B cell (primary cell): ENCODE data around the gene SSC5D.

Source experiments
- CTCF ChIP-seq: fragments of 200-600 bp; IDR thresholded peaks from one replicate; pipeline ENCODE4 v1.8.0; 2022; ENCODE audit warnings: antibody characterized with exemption, mild to moderate bottlenecking
- EZH2 ChIP-seq: IDR thresholded peaks from 2 replicates; pipeline ENCODE4 v1.6.1; 2012; ENCODE audit warnings: borderline replicate concordance, low read depth, mild to moderate bottlenecking, moderate library complexity, low read length; ENCODE audit not compliant: insufficient read depth, poor library complexity, severe bottlenecking

GRCh38 chr19:55464662-55465054 lies 23.6 kb upstream of the SSC5D start, which contains the start of gene C19orf85:
- TF ChIP-seq CTCF (no peak), EZH2 (no peak)
